ENCODE measurements around the gene RBM47. TPM values are rescaled to one million over a fixed set of nuclear protein-coding genes. Genes with fewer than 3 reads are reported as not detected.
"Not testable (repeated sequence)": the region's sequence is repeated elsewhere in the genome, so short reads cannot be mapped to it uniquely, and the experiment has no call there.

RBM47 gene
- total RNA-seq, 2 experiments from 2014 or later, result 0.92 to 1.0 TPM

DNA sequence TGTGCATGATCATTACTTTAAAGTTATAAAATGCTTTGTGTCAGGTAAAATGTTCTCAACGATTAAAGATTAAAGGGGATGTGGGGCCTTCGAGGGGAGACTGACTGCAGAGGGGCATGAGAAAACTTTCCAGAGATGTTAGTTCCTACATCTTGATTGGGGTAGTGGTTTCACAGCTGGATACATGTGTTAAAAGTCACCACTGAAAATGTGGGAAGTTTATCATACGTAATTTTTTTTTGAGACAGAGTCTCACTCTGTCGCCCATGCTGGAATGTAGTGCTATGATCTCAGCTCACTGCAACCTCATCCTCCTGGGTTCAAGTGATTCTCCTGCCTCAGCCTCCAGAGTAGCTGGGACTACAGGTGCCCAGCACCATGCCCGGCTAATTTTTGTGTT, 79.5 kb downstream of the RBM47 start:
- CTCF ChIA-PET, result interaction anchor here (0.9 kb wide), 1 partner anchor 1067 kb away, joined by 3 read pairs; no protein-coding TSS in a partner anchor
- Mint-ChIP-seq H3K27me3 (no peaks in the 10 kb centered on the region), H3K9me3 (no peaks in the 10 kb centered on the region), H3K4me3 (no peak overlapping the region), H3K4me1 (peaks cover 37% of the 10 kb centered on the region), H3K36me3 (ENCODE audit: low read depth) (no peaks in the 10 kb centered on the region), H3K27ac (peak overlapping the region; percentile 58)
- DNase-seq, result no peak
- POLR2A ChIA-PET, result no interaction called here

- POLR2A ChIA-PET, result no interaction called here
- no peaks in the 10 kb centered on the region for H3K36me3 Mint-ChIP-seq (ENCODE audit: low read depth)
- no peak overlapping the region for H3K27ac Mint-ChIP-seq
- DNase-seq, result no peak
- CTCF ChIA-PET, result interaction anchor here (0.7 to 1.2 kb wide), 2 partner anchors 22 to 221 kb away, joined by 3 read pairs; no protein-coding TSS in a partner anchor
- no peaks in the 10 kb centered on the region for H3K9me3 Mint-ChIP-seq
- peaks cover 29% of the 10 kb centered on the region for H3K4me1 Mint-ChIP-seq
- H3K4me3 Mint-ChIP-seq, result no peak overlapping the region
- H3K27me3 Mint-ChIP-seq, result no peaks in the 10 kb centered on the region
Observed at GRCh38 chr4:40548256-40548655, 81.4 kb downstream of the RBM47 start.

DNA sequence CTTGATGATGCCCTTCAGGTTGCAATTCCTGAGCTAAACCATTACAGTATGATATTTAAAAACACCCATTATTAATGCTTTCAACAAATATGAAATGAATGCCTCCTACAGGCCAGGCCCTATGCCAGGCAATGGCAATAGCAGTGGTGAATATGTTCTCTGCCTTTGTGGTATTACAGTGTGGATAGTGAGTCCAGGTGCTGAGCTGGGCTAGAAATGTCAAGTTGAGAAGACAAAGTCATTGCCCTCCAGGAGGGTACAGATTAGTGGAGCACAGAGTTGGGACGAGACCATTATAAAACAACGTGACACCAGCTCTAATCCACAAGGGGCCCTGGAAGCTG, 81.9 kb downstream of the RBM47 start:
- Mint-ChIP-seq H3K4me1 (peaks cover 29% of the 10 kb centered on the region), H3K27ac (no peak overlapping the region), H3K27me3 (no peaks in the 10 kb centered on the region), H3K4me3 (no peak overlapping the region), H3K36me3 (ENCODE audit: low read depth) (no peaks in the 10 kb centered on the region), H3K9me3 (no peaks in the 10 kb centered on the region)
- CTCF ChIA-PET, result no interaction called here
- no peak for DNase-seq
- POLR2A ChIA-PET, result no interaction called here

- H3K27me3 Mint-ChIP-seq, result no peaks in the 10 kb centered on the region
- H3K4me1 Mint-ChIP-seq, result peaks cover 24% of the 10 kb centered on the region
- no peak overlapping the region for H3K4me3 Mint-ChIP-seq
- no peaks in the 10 kb centered on the region for H3K9me3 Mint-ChIP-seq
- POLR2A ChIA-PET, result no interaction called here
- no peak overlapping the region for H3K27ac Mint-ChIP-seq
- no peaks in the 10 kb centered on the region for H3K36me3 Mint-ChIP-seq (ENCODE audit: low read depth)
- DNase-seq, result no peak
- CTCF ChIA-PET, result no interaction called here
Observed at GRCh38 chr4:40546969-40547788, 82.5 kb downstream of the RBM47 start.

GRCh38 chr4:40546506-40546905, 83.2 kb downstream of the RBM47 start:
- no peak overlapping the region for H3K4me3 Mint-ChIP-seq
- ChIA-PET POLR2A (no interaction called here), CTCF (no interaction called here)
- no peak for DNase-seq
- H3K4me1 Mint-ChIP-seq, result peaks cover 21% of the 10 kb centered on the region
- no peaks in the 10 kb centered on the region for H3K9me3 Mint-ChIP-seq
- no peak overlapping the region for H3K27ac Mint-ChIP-seq
- H3K36me3 Mint-ChIP-seq (ENCODE audit: low read depth), result no peaks in the 10 kb centered on the region
- H3K27me3 Mint-ChIP-seq, result no peaks in the 10 kb centered on the region

DNA sequence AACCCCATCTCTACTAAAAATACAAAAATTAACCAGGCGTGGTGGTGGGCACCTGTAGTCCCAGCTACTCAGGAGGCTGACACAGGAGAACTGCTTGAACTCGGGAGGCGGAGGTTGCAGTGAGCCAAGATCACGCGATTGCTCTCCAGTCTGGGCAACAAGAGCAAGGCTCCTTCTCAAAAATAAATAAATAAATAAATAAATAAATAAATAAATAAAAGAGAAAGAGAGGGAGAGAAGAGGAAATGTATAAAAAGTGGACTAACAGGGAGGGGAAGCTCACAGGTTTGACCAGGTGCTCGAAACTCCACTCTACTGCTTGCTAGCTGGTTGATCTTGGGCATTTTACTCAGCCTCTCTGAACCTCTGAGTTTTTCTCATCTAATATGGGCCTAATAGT, 84.2 kb downstream of the RBM47 start:
- H3K9me3 Mint-ChIP-seq; H3K4me3 Mint-ChIP-seq; POLR2A ChIA-PET; DNase-seq; H3K27ac Mint-ChIP-seq; H3K36me3 Mint-ChIP-seq (ENCODE audit: low read depth); H3K27me3 Mint-ChIP-seq: not testable (repeated sequence)
- H3K4me1 Mint-ChIP-seq, result peaks cover 12% of the 10 kb centered on the region
- CTCF ChIA-PET, result interaction anchor here (0.6 kb wide), 1 partner anchor 314 kb away, joined by 3 read pairs; no protein-coding TSS in a partner anchor

GRCh38 chr4:40544221-40544620, 85.4 kb downstream of the RBM47 start:
- Mint-ChIP-seq H3K9me3 (no peaks in the 10 kb centered on the region), H3K4me1 (peaks cover 5% of the 10 kb centered on the region)
- CTCF ChIA-PET, result interaction anchor here (0.6 kb wide), 1 partner anchor 48 kb away, joined by 3 read pairs; no protein-coding TSS in a partner anchor

DNA sequence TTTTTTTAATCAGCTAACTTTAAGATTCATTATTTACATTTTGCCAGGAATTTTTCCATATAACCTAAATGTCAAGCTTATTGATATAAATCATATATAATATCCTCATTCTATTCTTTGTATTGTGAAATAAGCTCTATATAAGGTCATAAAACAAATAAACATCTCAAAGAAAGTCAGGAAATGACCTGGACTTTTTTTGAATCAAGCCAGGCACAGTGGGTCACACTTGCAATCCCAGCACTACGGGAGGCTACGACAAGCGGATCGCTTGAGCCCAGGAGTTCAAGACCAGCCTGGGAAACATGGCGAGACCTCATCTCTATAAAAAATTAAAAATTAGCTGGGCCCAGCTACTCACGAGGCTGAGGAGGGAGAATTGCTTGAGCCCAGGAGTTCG, 88.9 kb downstream of the RBM47 start:
- no peaks in the 10 kb centered on the region for H3K36me3 Mint-ChIP-seq (ENCODE audit: low read depth)
- no peaks in the 10 kb centered on the region for H3K9me3 Mint-ChIP-seq
- POLR2A ChIA-PET, result no interaction called here
- no peak for DNase-seq
- H3K27me3 Mint-ChIP-seq, result no peaks in the 10 kb centered on the region
- CTCF ChIA-PET, result interaction anchor here (0.6 to 0.8 kb wide), 3 partner anchors 19 to 557 kb away, joined by 3 to 4 read pairs (median 3); no protein-coding TSS in a partner anchor
- no peak overlapping the region for H3K27ac Mint-ChIP-seq
- H3K4me1 Mint-ChIP-seq, result no peaks in the 10 kb centered on the region
- no peak overlapping the region for H3K4me3 Mint-ChIP-seq

More at GRCh38 chr4:40544221-40544620, 85.4 kb downstream of the RBM47 start:
- Mint-ChIP-seq H3K27me3 (no peaks in the 10 kb centered on the region), H3K4me3 (no peak overlapping the region), H3K27ac (no peak overlapping the region), H3K36me3 (ENCODE audit: low read depth) (no peaks in the 10 kb centered on the region)
- no peak for DNase-seq
- POLR2A ChIA-PET, result no interaction called here

- Mint-ChIP-seq H3K27ac (no peak overlapping the region), H3K4me3 (no peak overlapping the region), H3K4me1 (peaks cover 3% of the 10 kb centered on the region), H3K36me3 (ENCODE audit: low read depth) (no peaks in the 10 kb centered on the region), H3K27me3 (no peaks in the 10 kb centered on the region), H3K9me3 (no peaks in the 10 kb centered on the region)
- CTCF ChIA-PET, result interaction anchor here (0.7 kb wide), 1 partner anchor 112 kb away, joined by 3 read pairs; no protein-coding TSS in a partner anchor
- no peak for DNase-seq
- POLR2A ChIA-PET, result no interaction called here
Observed at GRCh38 chr4:40536032-40536431, 93.6 kb downstream of the RBM47 start.

DNA sequence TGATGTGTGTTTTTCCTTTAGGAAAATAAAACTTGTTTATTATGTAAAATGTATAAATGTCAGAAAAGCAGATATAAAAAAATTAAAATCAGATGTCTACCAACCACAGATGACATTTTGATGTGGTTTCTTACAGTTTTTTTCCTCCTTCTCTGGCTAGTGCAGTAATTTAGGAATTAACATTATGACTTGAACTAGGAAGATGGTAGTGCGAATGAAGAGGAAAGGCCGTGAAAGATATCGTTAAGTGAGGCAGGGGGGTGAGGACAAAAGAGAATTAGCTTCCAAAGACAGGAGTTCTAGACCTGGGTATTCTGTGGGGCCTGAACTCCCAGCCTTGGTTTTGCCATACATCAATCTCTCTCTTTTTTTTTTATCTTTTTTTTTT, 98.0 kb downstream of the RBM47 start:
- CTCF ChIA-PET, result interaction anchor here (1.0 to 1.5 kb wide), 2 partner anchors 10 to 23 kb away, joined by 3 to 4 read pairs; no protein-coding TSS in a partner anchor
- Mint-ChIP-seq H3K36me3 (ENCODE audit: low read depth) (no peaks in the 10 kb centered on the region), H3K9me3 (no peaks in the 10 kb centered on the region), H3K27me3 (no peaks in the 10 kb centered on the region), H3K4me1 (peaks cover 3% of the 10 kb centered on the region), H3K27ac (no peak overlapping the region), H3K4me3 (no peak overlapping the region)
- POLR2A ChIA-PET, result no interaction called here
- no peak for DNase-seq

GRCh38 chr4:40530961-40531635, 98.6 kb downstream of the RBM47 start:
- no peak for DNase-seq
- POLR2A ChIA-PET, result no interaction called here
- H3K36me3 Mint-ChIP-seq (ENCODE audit: low read depth), result no peaks in the 10 kb centered on the region
- no peak overlapping the region for H3K4me3 Mint-ChIP-seq
- peaks cover 3% of the 10 kb centered on the region for H3K4me1 Mint-ChIP-seq
- H3K9me3 Mint-ChIP-seq, result no peaks in the 10 kb centered on the region
- H3K27ac Mint-ChIP-seq, result no peak overlapping the region
- no peaks in the 10 kb centered on the region for H3K27me3 Mint-ChIP-seq
- CTCF ChIA-PET, result interaction anchor here (0.6 to 1.5 kb wide), 3 partner anchors 9 to 268 kb away, joined by 3 to 4 read pairs (median 3); no protein-coding TSS in a partner anchor

DNA sequence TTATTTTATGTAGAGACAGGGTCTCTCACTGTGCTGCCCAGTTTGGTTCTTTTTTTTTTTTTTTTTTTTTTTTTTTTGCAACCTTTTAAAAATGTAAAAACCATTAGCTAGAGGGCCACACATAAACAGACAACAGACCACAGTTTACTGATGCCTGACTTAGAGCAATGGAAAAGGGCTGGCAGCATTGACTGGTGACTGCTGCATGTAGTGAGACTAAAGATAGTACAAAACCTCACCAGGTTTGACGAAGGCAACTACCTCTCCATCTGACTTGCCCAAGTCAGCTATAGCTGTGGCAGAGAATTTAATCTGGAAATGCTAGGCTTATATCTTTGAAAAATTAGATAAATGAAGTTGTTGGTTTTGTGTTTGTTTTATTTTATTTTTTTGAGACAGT, 102.9 kb downstream of the RBM47 start:
- DNase-seq, result no peak
- Mint-ChIP-seq H3K4me1 (peaks cover 2% of the 10 kb centered on the region), H3K4me3 (no peak overlapping the region), H3K27ac (no peak overlapping the region), H3K27me3 (no peaks in the 10 kb centered on the region), H3K36me3 (ENCODE audit: low read depth) (no peaks in the 10 kb centered on the region), H3K9me3 (no peaks in the 10 kb centered on the region)
- ChIA-PET CTCF (interaction anchor here (0.6 to 1.6 kb wide), 2 partner anchors 22 to 238 kb away, joined by 3 read pairs; no protein-coding TSS in a partner anchor), POLR2A (no interaction called here)
